OCI-M2 (cell line): ENCODE results near the gene PNPLA5.

Experiments used
- DNase-seq: peaks from one replicate; lab custom pipeline; 2025; ENCODE audit not compliant: unreplicated experiment; lab: John Stamatoyannopoulos, UW

The PNPLA5 gene

GRCh38 chr22:43840851-43841250 is 51.0 kb downstream of the PNPLA5 start:
- DNase-seq, result no peak

- no peak for DNase-seq
Observed at GRCh38 chr22:43840431-43840830, 51.4 kb downstream of the PNPLA5 start.

GRCh38 chr22:43839781-43840180 is 52.0 kb downstream of the PNPLA5 start:
- no peak for DNase-seq

- no peak for DNase-seq
Observed at GRCh38 chr22:43838571-43839307, 53.1 kb downstream of the PNPLA5 start.

GRCh38 chr22:43838161-43838560 is 53.7 kb downstream of the PNPLA5 start:
- DNase-seq, result no peak

GRCh38 chr22:43837666-43838065 is 54.1 kb downstream of the PNPLA5 start:
- no peak for DNase-seq

- DNase-seq, result no peak
Observed at GRCh38 chr22:43835736-43836135, 56.1 kb downstream of the PNPLA5 start.

GRCh38 chr22:43835166-43835565 is 56.6 kb downstream of the PNPLA5 start:
- no peak for DNase-seq

GRCh38 chr22:43833286-43834240 is 58.2 kb downstream of the PNPLA5 start:
- DNase-seq, result no peak

- DNase-seq, result no peak
Observed at GRCh38 chr22:43832393-43833265, 59.2 kb downstream of the PNPLA5 start.

- no peak for DNase-seq
Observed at GRCh38 chr22:43831561-43832392, 60.0 kb downstream of the PNPLA5 start.

- DNase-seq, result no peak
Observed at GRCh38 chr22:43830931-43831560, 60.8 kb downstream of the PNPLA5 start.

- DNase-seq, result no peak
Observed at GRCh38 chr22:43829904-43830851, 61.6 kb downstream of the PNPLA5 start.
